Right atrium auricular region (tissue), 2 donors: Measurements from ENCODE around the gene MIX23. TPM values are rescaled to one million over a fixed set of nuclear protein-coding genes. Genes with fewer than 3 reads are reported as not detected.

Experiments
- DNase-seq: peaks from one replicate; pipeline ENCODE4 v3.0.0-alpha.2; 2019; ENCODE audit warnings: low spot score
- H3K27ac ChIP-seq, 2 donors: fragments of 200-600 bp; sonication (generic); 1 replicate in 1 of 2; 2 replicates in 1 of 2; pipeline ENCODE4 v1.5.1; 2016 to 2019
- H3K27me3 ChIP-seq, 2 donors: fragments of 200-600 bp; sonication (generic); one replicate each; pipeline versions ENCODE4 v1.5.1 to v1.6.0; 2017 to 2019
- H3K36me3 ChIP-seq: fragments of 200-600 bp; sonication (generic); one replicate; pipeline ENCODE4 v1.5.1; 2016
- H3K4me1 ChIP-seq, 2 donors: fragments of 200-600 bp; sonication (generic); one replicate each; pipeline versions ENCODE4 v1.5.1 to v1.6.0; 2017 to 2019
- H3K4me3 ChIP-seq, 2 donors: fragments of 200-600 bp; sonication (generic); 1 replicate in 1 of 2; 2 replicates in 1 of 2; pipeline ENCODE4 v1.5.1; 2017 to 2019; ENCODE audit warnings: mild to moderate bottlenecking in 1 of 2, moderate library complexity in 1 of 2
- H3K9me3 ChIP-seq, 2 donors: fragments of 200-600 bp; sonication (generic); one replicate each; pipeline ENCODE4 v1.5.1; 2019
- CTCF ChIP-seq, 2 donors: fragments of 200-600 bp; sonication (generic); IDR thresholded peaks; one replicate each; pipeline ENCODE4 v1.5.1; 2019; ENCODE audit warnings: antibody characterized with exemption in 2 of 2
- total RNA-seq, 2 donors: library from RNA; depleted of rRNA; stranded (reverse); fragments of >200 nt; gene quantifications; one replicate each; pipeline ENCODE4 v1.1.0, GENCODE V29; 2016

The MIX23 gene
- total RNA-seq, 2 donors from 2014 or later: 15.5 to 19.5 TPM

GRCh38 chr3:122416966-122417365 lies 33.9 kb upstream of the MIX23 start:
- Histone ChIP-seq H3K36me3 (peaks cover 5% of the 10 kb centered on the region), H3K4me3 (peak overlapping the region; percentile 68 to 77), H3K4me1 (peaks cover 0 to 21% of the 10 kb centered on the region in 2 donors), H3K27ac (peak overlapping the region; percentile 89 to 90), H3K27me3 (no peaks in the 10 kb centered on the region), H3K9me3 (no peaks in the 10 kb centered on the region)
- no peak for TF ChIP-seq CTCF (IDR thresholded peaks at IDR 0.05)
- no peak for DNase-seq

- peak within 1 kb of the TSS; percentile 89 to 90 for H3K27ac ChIP-seq
- H3K27me3 ChIP-seq: no peaks in the 10 kb centered on the region
- peak; percentile 99 for DNase-seq
- no peaks in the 10 kb centered on the region for H3K9me3 ChIP-seq
- H3K4me3 ChIP-seq: peak within 1 kb of the TSS; percentile 68 to 77
- no peak for TF ChIP-seq CTCF (IDR thresholded peaks at IDR 0.05)
- H3K4me1 ChIP-seq: peaks cover 0 to 21% of the 10 kb centered on the region in 2 donors
- peaks cover 5% of the 10 kb centered on the region for H3K36me3 ChIP-seq
Measured at GRCh38 chr3:122415762-122416654, 33.0 kb upstream of the MIX23 start, which contains the start of gene WDR5B. Gene WDR5B (minus strand): TSS chr3:122416062. CDS start chr3:122415528, 534 bp downstream.

GRCh38 chr3:122415104-122415744 lies 32.2 kb upstream of the MIX23 start:
- Histone ChIP-seq H3K27ac (peak overlapping the region; percentile 89 to 90), H3K4me3 (peak overlapping the region; percentile 68 to 77), H3K9me3 (no peaks in the 10 kb centered on the region), H3K4me1 (peaks cover 0 to 21% of the 10 kb centered on the region in 2 donors), H3K27me3 (no peaks in the 10 kb centered on the region), H3K36me3 (peaks cover 13% of the 10 kb centered on the region)
- DNase-seq: no peak
- TF ChIP-seq CTCF (IDR thresholded peaks at IDR 0.05): no peak

GRCh38 chr3:122414391-122414790 lies 31.4 kb upstream of the MIX23 start:
- H3K27ac ChIP-seq: no peak overlapping the region
- no peaks in the 10 kb centered on the region for H3K27me3 ChIP-seq
- peaks cover 21% of the 10 kb centered on the region for H3K36me3 ChIP-seq
- no peak overlapping the region for H3K4me3 ChIP-seq
- no peak for TF ChIP-seq CTCF (IDR thresholded peaks at IDR 0.05)
- H3K9me3 ChIP-seq: no peaks in the 10 kb centered on the region
- DNase-seq: no peak
- H3K4me1 ChIP-seq: peaks cover 0 to 21% of the 10 kb centered on the region in 2 donors

GRCh38 chr3:122410639-122411038 lies 27.6 kb upstream of the MIX23 start:
- Histone ChIP-seq H3K27ac (no peak overlapping the region), H3K27me3 (no peaks in the 10 kb centered on the region), H3K4me1 (peaks cover 0 to 14% of the 10 kb centered on the region in 2 donors), H3K9me3 (no peaks in the 10 kb centered on the region), H3K36me3 (peaks cover 50% of the 10 kb centered on the region), H3K4me3 (no peak overlapping the region)
- DNase-seq: no peak
- TF ChIP-seq CTCF (IDR thresholded peaks at IDR 0.05): no peak
